Measurements from ENCODE around the gene NME1.
A peak's percentile ranks its signal among the peaks of the same experiment; 100 is the strongest.
"Not testable (repeated sequence)": the region's sequence is repeated elsewhere in the genome, so short reads cannot be mapped to it uniquely, and the experiment has no call there.

The NME1 gene

GRCh38 chr17:51153210-51154072 lies at the start of gene NME1:
Gene NME1 (plus strand): TSS chr17:51153559. CDS start chr17:51155655, 2,096 bp downstream.
- H3K9ac ChIP-seq, result peak within 1 kb of the TSS; percentile 78 to 94 (median 87)
- H3K27ac ChIP-seq, result peak within 1 kb of the TSS; percentile 59 to 95 (median 87); a peak in 21 of 22 replicates
- peak within 1 kb of the TSS; percentile 80 to 95 (median 88) for H3K4me2 ChIP-seq
- no peaks in the 10 kb centered on the region for H3K27me3 ChIP-seq
- H3K9me3 ChIP-seq (replicated peaks in 1 of 11), result no peaks in the 10 kb centered on the region
- H3K4me1 ChIP-seq, result peaks cover 22 to 29% (median 26%) of the 10 kb centered on the region in 10 experiments
- H3K36me3 ChIP-seq, result peaks cover 25 to 36% (median 33%) of the 10 kb centered on the region in 11 experiments
- no peak for TF ChIP-seq Cebpa-rat (IDR thresholded peaks at IDR 0.05)
- H4K20me1 ChIP-seq, result peaks cover 0 to 41% (median 30%) of the 10 kb centered on the region in 11 experiments; a peak in 17 of 22 replicates
- H3K4me3 ChIP-seq, result peak within 1 kb of the TSS; percentile 67 to 97 (median 82)

DNA sequence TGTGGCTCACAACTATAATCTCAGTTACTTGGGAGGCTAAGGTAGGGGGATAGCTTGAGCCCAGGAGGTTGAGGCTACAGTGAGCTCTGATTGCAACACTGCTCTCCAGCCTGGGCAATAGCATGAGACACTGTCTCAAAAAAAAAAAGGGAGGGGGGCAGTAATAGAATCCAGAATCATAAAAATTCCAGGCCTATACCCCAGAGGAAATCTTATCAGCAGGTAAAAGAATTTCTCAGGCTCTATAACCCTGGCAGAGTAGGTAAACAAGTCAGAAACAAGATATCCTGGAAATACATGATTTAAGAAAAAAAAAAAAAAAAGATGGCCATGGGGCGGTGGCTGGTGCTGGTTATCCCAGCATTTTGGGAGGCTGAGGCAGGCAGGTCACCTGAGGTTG lies 45.6 kb upstream of the NME1 start:
- no peak for TF ChIP-seq Cebpa-rat (IDR thresholded peaks at IDR 0.05)
- Histone ChIP-seq H3K4me1 (peaks cover 17 to 52% (median 44%) of the 10 kb centered on the region in 10 experiments), H3K4me2 (peak overlapping the region in 4 of 11 experiments; percentile 23 to 64 (median 44); a peak in 7 of 22 replicates), H3K9me3 (replicated peaks in 1 of 11) (no peaks in the 10 kb centered on the region), H3K9ac (no peak overlapping the region), H3K4me3 (no peak overlapping the region), H3K36me3 (peaks cover 0 to 38% (median 27%) of the 10 kb centered on the region in 11 experiments; a peak in 17 of 22 replicates), H3K27ac (peak overlapping the region in 1 of 11 experiments; percentile 5; a peak in 1 of 22 replicates), H3K27me3 (no peaks in the 10 kb centered on the region), H4K20me1 (peaks cover 33 to 96% (median 68%) of the 10 kb centered on the region in 11 experiments; a peak in 20 of 22 replicates)

DNA sequence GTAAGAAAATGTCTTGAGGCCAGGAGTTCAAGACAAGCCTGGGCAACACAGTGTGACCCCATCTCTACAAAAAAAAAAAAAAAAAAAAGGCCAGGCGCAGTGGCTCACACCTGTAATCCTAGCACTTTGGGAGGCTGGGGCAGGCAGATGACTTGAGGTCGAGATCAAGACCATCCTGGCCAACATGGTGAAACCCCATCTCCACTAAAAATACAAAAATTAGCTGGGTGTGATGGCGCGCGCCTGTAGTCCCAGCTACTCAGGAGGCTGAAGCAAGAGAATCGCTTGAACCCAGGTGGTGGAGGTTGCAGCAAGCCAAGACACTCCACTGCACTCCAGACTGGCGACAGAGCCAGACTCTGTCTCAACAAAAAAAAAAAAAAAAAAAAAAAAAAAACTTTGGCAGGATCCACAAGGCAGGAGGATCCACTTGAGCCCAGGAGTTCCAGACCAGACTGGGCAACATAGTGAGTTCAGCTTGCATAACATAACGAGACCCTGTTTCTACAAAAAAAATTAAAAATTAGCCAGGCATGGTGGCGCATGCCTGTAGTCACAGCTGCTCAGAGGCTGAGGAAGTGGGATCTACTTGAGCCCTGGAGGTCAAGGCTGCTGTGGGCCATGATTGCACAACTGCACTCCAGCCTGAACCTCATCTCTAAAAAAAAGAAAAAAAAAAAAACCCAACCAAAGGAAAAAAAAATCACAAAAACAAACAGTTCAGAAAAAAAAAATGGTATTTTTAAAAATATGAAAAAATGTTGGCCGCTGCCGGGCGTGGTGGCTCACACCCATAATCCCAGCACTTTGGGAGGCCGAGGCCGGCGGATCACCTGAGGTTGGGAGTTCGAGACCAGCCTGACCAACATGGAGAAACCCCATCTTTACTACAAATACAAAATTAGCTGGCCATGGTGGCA lies 40.8 kb upstream of the NME1 start:
- Histone ChIP-seq H3K27ac (peak overlapping the region; percentile 42 to 85 (median 82); a peak in 21 of 22 replicates), H3K9ac (peak overlapping the region; percentile 42 to 71 (median 62); a peak in 18 of 22 replicates), H3K4me2 (peak overlapping the region; percentile 42 to 93 (median 77)), H3K4me3 (peak overlapping the region in 2 of 10 experiments; percentile 5 to 31; a peak in 3 of 20 replicates), H3K36me3 (peaks cover 0 to 40% (median 23%) of the 10 kb centered on the region in 11 experiments; a peak in 15 of 22 replicates), H4K20me1 (peaks cover 7 to 97% (median 60%) of the 10 kb centered on the region in 11 experiments; a peak in 18 of 22 replicates), H3K4me1 (peaks cover 19 to 76% (median 73%) of the 10 kb centered on the region in 10 experiments)
- not testable (repeated sequence) for H3K9me3 ChIP-seq (replicated peaks in 1 of 11); H3K27me3 ChIP-seq
- TF ChIP-seq Cebpa-rat (IDR thresholded peaks at IDR 0.05), result peak; percentile 68 to 95 (median 91); a peak in 20 of 22 replicates

GRCh38 chr17:51115179-51115578 lies 38.2 kb upstream of the NME1 start:
- Histone ChIP-seq H3K9me3 (replicated peaks in 1 of 11) (no peaks in the 10 kb centered on the region), H3K27me3 (no peaks in the 10 kb centered on the region), H3K27ac (peak overlapping the region in 6 of 11 experiments; percentile 24 to 85 (median 82); a peak in 8 of 22 replicates), H3K4me1 (peaks cover 35 to 84% (median 82%) of the 10 kb centered on the region in 10 experiments), H3K4me3 (no peak overlapping the region), H3K9ac (no peak overlapping the region), H3K36me3 (peaks cover 0 to 29% (median 14%) of the 10 kb centered on the region in 11 experiments; a peak in 13 of 22 replicates), H3K4me2 (peak overlapping the region in 5 of 11 experiments; percentile 90 to 98 (median 98); a peak in 6 of 22 replicates), H4K20me1 (peaks cover 25 to 98% (median 70%) of the 10 kb centered on the region in 11 experiments)
- TF ChIP-seq Cebpa-rat (IDR thresholded peaks at IDR 0.05), result no peak

- peak overlapping the region; percentile 85 to 98 (median 95) for H3K4me3 ChIP-seq
- H3K9me3 ChIP-seq (replicated peaks in 1 of 11), result no peaks in the 10 kb centered on the region
- peak overlapping the region; percentile 84 to 94 (median 92); a peak in 20 of 22 replicates for H3K9ac ChIP-seq
- no peak for TF ChIP-seq Cebpa-rat (IDR thresholded peaks at IDR 0.05)
- H3K4me1 ChIP-seq, result peaks cover 35 to 75% (median 72%) of the 10 kb centered on the region in 10 experiments
- peak overlapping the region in 7 of 11 experiments; percentile 0 to 96 (median 39); a peak in 10 of 22 replicates for H3K27ac ChIP-seq
- H4K20me1 ChIP-seq, result peaks cover 27 to 70% (median 57%) of the 10 kb centered on the region in 11 experiments
- H3K27me3 ChIP-seq, result no peaks in the 10 kb centered on the region
- H3K36me3 ChIP-seq, result peaks cover 0 to 11% (median 4%) of the 10 kb centered on the region in 11 experiments; a peak in 5 of 22 replicates
- H3K4me2 ChIP-seq, result peak overlapping the region; percentile 88 to 98 (median 94)
Observed at GRCh38 chr17:51118330-51119195, 34.8 kb upstream of the NME1 start.

DNA sequence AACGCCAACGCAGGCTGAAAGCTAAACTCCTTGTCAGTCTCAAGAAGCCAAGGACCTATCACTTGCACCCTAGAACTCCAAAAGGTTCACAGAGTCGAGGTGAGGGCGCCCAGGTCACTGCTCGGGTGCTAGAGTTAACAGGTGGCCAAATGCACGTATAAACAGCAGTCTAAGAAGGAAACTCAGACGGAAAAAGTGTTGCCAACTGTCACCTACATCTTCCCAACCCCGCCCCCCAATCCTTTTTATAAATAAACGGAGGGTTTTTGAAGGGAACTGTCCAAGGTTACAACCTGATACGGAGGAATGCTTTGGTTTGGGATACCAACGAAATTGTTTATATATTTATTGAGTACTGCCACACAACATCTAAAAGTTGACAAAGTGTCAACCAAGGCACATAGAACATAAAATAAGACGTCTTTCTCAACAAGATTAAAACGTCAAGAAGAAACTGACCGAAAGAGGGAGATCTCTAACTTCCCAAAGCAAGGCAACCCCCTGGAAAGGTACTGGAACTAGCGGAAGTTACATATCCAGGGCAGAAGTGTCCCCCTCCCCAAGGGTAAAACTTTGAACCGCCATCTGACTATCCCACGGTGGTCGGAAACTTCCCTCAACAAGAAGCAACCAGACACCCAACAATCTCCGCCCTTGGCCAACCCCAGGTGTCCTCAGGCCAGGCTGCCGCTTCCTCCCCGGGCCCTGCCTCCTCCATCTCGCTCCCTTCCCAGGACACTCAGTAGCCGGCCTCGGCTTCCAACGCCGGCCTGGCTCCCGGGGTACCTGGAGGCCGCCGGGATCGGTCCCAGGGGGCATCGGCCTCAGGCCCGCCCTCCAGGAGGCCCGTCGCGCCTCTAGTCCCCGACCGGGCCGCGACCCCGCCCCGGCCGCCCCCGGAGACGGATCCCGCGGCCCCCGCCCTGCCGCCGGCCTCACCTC lies 33.7 kb upstream of the NME1 start:
- no peak for TF ChIP-seq Cebpa-rat (IDR thresholded peaks at IDR 0.05)
- Histone ChIP-seq H3K4me1 (peaks cover 34 to 63% (median 60%) of the 10 kb centered on the region in 10 experiments), H3K4me3 (peak overlapping the region; percentile 85 to 98 (median 95)), H3K9ac (peak overlapping the region; percentile 84 to 94 (median 92)), H3K36me3 (peaks cover 0 to 11% (median 4%) of the 10 kb centered on the region in 11 experiments; a peak in 4 of 22 replicates), H3K4me2 (peak overlapping the region; percentile 88 to 98 (median 94)), H4K20me1 (peaks cover 27 to 58% (median 50%) of the 10 kb centered on the region in 11 experiments), H3K9me3 (replicated peaks in 1 of 11) (no peaks in the 10 kb centered on the region), H3K27me3 (no peaks in the 10 kb centered on the region), H3K27ac (peak overlapping the region; percentile 79 to 98 (median 90))

DNA sequence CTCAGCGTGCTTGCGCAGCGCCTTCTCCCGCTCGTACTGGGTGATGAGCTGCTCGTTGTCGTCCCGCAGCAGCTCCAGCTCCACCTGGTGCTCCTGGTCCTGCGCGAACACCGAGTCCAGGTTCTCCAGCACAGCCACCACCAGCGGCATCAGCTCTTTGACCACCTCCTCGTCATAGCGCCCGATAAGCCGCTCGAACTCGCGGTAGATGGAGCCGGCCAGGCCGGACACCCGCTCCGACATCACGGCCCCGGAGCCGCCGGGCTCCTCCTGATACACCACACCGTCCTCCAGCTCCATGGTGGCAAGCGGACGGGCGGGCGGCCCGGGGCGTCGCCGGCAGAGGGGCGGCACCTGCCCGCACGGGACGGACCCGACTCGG lies 33.0 kb upstream of the NME1 start:
- H3K27me3 ChIP-seq, result no peaks in the 10 kb centered on the region
- H4K20me1 ChIP-seq, result peaks cover 27 to 52% (median 45%) of the 10 kb centered on the region in 11 experiments
- peak overlapping the region; percentile 85 to 98 (median 95) for H3K4me3 ChIP-seq
- peak overlapping the region; percentile 88 to 98 (median 94) for H3K4me2 ChIP-seq
- peak overlapping the region; percentile 84 to 94 (median 92) for H3K9ac ChIP-seq
- peaks cover 34 to 57% (median 54%) of the 10 kb centered on the region in 10 experiments for H3K4me1 ChIP-seq
- TF ChIP-seq Cebpa-rat (IDR thresholded peaks at IDR 0.05), result no peak
- peak overlapping the region; percentile 79 to 98 (median 90) for H3K27ac ChIP-seq
- H3K9me3 ChIP-seq (replicated peaks in 1 of 11), result no peaks in the 10 kb centered on the region
- H3K36me3 ChIP-seq, result peaks cover 0 to 11% (median 3%) of the 10 kb centered on the region in 11 experiments; a peak in 3 of 22 replicates

Data from BLaER1 treated with 17β-estradiol and CSF1 and Interleukin-3, amounts not matched to agents 10 nM and 100 nM (cell line).